SU-DHL-6 (cell line): ENCODE measurements around the gene BASP1.

Source experiments
- CTCF ChIP-seq: fragments of 200-600 bp; sonication (generic); IDR thresholded peaks from one replicate; pipeline ENCODE4 v1.5.1; 2017; ENCODE audit warnings: antibody characterized with exemption, mild to moderate bottlenecking, low read length, moderate library complexity; ENCODE audit not compliant: insufficient read depth, poor library complexity, severe bottlenecking
- EZH2phosphoT487 ChIP-seq: fragments of 200-600 bp; sonication (generic), shearing (Covaris generic); conservative IDR thresholded peaks from 2 replicates; pipeline ENCODE4 v1.6.1; 2018; ENCODE audit warnings: mild to moderate bottlenecking, antibody characterized with exemption, low read length, moderate library complexity, mixed read lengths

GRCh38 chr5:17292434-17293015 lies 75.1 kb downstream of the BASP1 start:
- TF ChIP-seq CTCF (no peak), EZH2phosphoT487 (no peak)
